Neuronal stem cell (in vitro differentiated cells): Measurements from ENCODE around the gene KIRREL1.
A peak's percentile ranks its signal among the peaks of the same experiment; 100 is the strongest.

Experiments
- DNase-seq: peaks from one replicate; pipeline ENCODE4 v3.0.0-alpha.2; 2013; ENCODE audit warnings: low spot score
- H2AFZ ChIP-seq: one replicate; pipeline ENCODE4 v1.6.1; 2013; ENCODE audit warnings: mild to moderate bottlenecking, low read length, inconsistent platforms
- H2AK5ac ChIP-seq: 2 replicates; pipeline ENCODE4 v1.6.1; 2013; ENCODE audit warnings: low read depth, mild to moderate bottlenecking, inconsistent platforms, low read length, moderate library complexity, mixed read lengths
- H2BK120ac ChIP-seq: 2 replicates; pipeline ENCODE4 v1.6.1; 2013; ENCODE audit warnings: low read depth, mild to moderate bottlenecking, inconsistent platforms, low read length, moderate library complexity, mixed read lengths
- H2BK12ac ChIP-seq: one replicate; pipeline ENCODE4 v1.6.1; 2013; ENCODE audit warnings: low read length, inconsistent platforms
- H2BK15ac ChIP-seq: 2 replicates; pipeline ENCODE4 v1.6.1; 2013; ENCODE audit warnings: mild to moderate bottlenecking, low read length, inconsistent platforms, mixed read lengths
- H2BK5ac ChIP-seq: one replicate; pipeline ENCODE4 v1.6.1; 2013; ENCODE audit warnings: inconsistent platforms, mild to moderate bottlenecking, low read length, moderate library complexity
- H3K14ac ChIP-seq: one replicate; pipeline ENCODE4 v1.6.1; 2013; ENCODE audit warnings: low read length, inconsistent platforms
- H3K18ac ChIP-seq: 2 replicates; pipeline ENCODE4 v1.6.1; 2013; ENCODE audit warnings: low read length, inconsistent platforms
- H3K23ac ChIP-seq: 2 replicates; pipeline ENCODE4 v1.6.1; 2013; ENCODE audit warnings: low read depth, mild to moderate bottlenecking, mixed read lengths, low read length, inconsistent platforms; ENCODE audit not compliant: poor library complexity
- H3K27ac ChIP-seq: replicated peaks from 3 replicates; pipeline ENCODE4 v1.5.1; 2013; ENCODE audit warnings: low read length, inconsistent platforms
- H3K27me3 ChIP-seq, 3 experiments: 2 replicates each; pipeline ENCODE4 v1.6.1; 2013; ENCODE audit warnings: low read length in 3 of 3, mild to moderate bottlenecking in 2 of 3, inconsistent platforms in 1 of 3, low read depth in 1 of 3, mixed read lengths in 1 of 3, moderate library complexity in 1 of 3; ENCODE audit not compliant: control insufficient read depth in 3 of 3, insufficient read depth in 3 of 3
- H3K36me3 ChIP-seq, 2 donors: replicated peaks in 1 of 2; 2 replicates each; pipeline ENCODE4 v1.6.1; 2013; ENCODE audit warnings: low read length in 2 of 2; ENCODE audit not compliant: control insufficient read depth in 2 of 2, insufficient read depth in 2 of 2
- H3K4ac ChIP-seq: 2 replicates; pipeline ENCODE4 v1.6.1; 2013; ENCODE audit warnings: inconsistent platforms, mild to moderate bottlenecking, low read length, moderate library complexity
- H3K4me1 ChIP-seq, 2 donors: 1 replicate in 1 of 2; 2 replicates in 1 of 2; pipeline ENCODE4 v1.6.1; 2013; ENCODE audit warnings: low read length in 2 of 2, low read depth in 1 of 2; ENCODE audit not compliant: control insufficient read depth in 2 of 2, insufficient read depth in 1 of 2
- H3K4me2 ChIP-seq: one replicate; pipeline ENCODE4 v1.6.1; 2013; ENCODE audit warnings: mild to moderate bottlenecking, low read length, inconsistent platforms; ENCODE audit not compliant: insufficient read depth, poor library complexity, severe bottlenecking
- H3K4me3 ChIP-seq, 2 donors: 2 replicates each; pipeline ENCODE4 v1.5.1; 2013; ENCODE audit warnings: low read length in 2 of 2, mild to moderate bottlenecking in 2 of 2, inconsistent platforms in 1 of 2, moderate library complexity in 1 of 2
- H3K79me1 ChIP-seq: one replicate; pipeline ENCODE4 v1.6.1; 2013; ENCODE audit warnings: low read depth, mild to moderate bottlenecking, inconsistent platforms, low read length, moderate library complexity
- H3K9ac ChIP-seq: one replicate; pipeline ENCODE4 v1.6.1; 2013; ENCODE audit warnings: mild to moderate bottlenecking, low read depth, low read length, inconsistent platforms; ENCODE audit not compliant: poor library complexity
- H3K9me3 ChIP-seq, 2 donors: replicated peaks in 1 of 2; 2 replicates each; pipeline versions ENCODE3 to v1.6.1; 2013; ENCODE audit warnings: low read length in 2 of 2, mild to moderate bottlenecking in 2 of 2, inconsistent platforms in 1 of 2, low read depth in 1 of 2, mixed read lengths in 1 of 2, moderate library complexity in 1 of 2; ENCODE audit not compliant: control insufficient read depth in 2 of 2, insufficient read depth in 1 of 2
- H4K8ac ChIP-seq: one replicate; pipeline ENCODE4 v1.6.1; 2013; ENCODE audit warnings: low read depth, mild to moderate bottlenecking, inconsistent platforms, low read length, moderate library complexity
- H4K91ac ChIP-seq: one replicate; pipeline ENCODE4 v1.6.1; 2013; ENCODE audit warnings: low read length, low read depth, mild to moderate bottlenecking, inconsistent platforms; ENCODE audit not compliant: poor library complexity
- WGBS, 2 donors: extraction: QIAGEN DNeasy Blood & Tissue Kit; methylation state at CpG; one replicate each; pipeline ENCODE4 v1.1.7; 2013; ENCODE audit warnings: missing lambda C conversion rate in 2 of 2, mixed read lengths in 1 of 2; ENCODE audit not compliant: insufficient read length in 2 of 2, insufficient replicate concordance in 1 of 2; ENCODE audit errors: extremely low coverage in 2 of 2; 5-methylcytosine and 5-hydroxymethylcytosine counted together

Gene KIRREL1

DNA sequence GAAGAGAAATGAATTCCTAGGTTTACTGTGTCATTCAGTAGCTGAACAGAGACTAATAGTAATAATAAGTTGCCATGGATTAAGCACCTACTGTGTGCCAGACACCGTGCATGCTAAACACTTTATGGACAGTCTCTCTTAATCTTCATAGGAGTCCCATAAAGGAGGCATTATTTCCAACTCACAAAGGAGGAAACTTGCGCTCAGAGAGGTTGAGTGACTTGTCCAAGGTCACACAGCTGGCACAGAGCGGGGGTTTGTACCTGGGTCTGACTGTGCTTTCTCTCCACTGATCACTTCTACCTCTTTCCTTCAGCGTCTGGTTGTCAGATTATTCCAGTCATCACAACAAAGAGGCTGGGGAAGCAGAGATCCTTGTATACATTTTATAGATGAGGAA lies 91.3 kb downstream of the KIRREL1 start:
- Histone ChIP-seq H3K14ac (no peak overlapping the region), H2AFZ (no peak overlapping the region), H3K4ac (no peak overlapping the region), H4K8ac (no peak overlapping the region), H3K4me2 (no peak overlapping the region), H4K91ac (no peak overlapping the region), H2BK12ac (no peak overlapping the region), H3K9ac (no peak overlapping the region), H3K23ac (no peak overlapping the region), H3K4me1 (peaks cover 0 to 3% of the 10 kb centered on the region in 2 donors), H2BK120ac (no peak overlapping the region), H3K36me3 (peaks cover 69 to 93% of the 10 kb centered on the region in 2 donors), H3K4me3 (no peak overlapping the region), H3K9me3 (no peaks in the 10 kb centered on the region), H2AK5ac (no peak overlapping the region), H3K27me3 (no peaks in the 10 kb centered on the region), H3K79me1 (peaks cover 4% of the 10 kb centered on the region), H2BK5ac (no peak overlapping the region), H3K18ac (no peak overlapping the region), H2BK15ac (no peak overlapping the region), H3K27ac (no peak overlapping the region)
- WGBS, 2 donors, result no CpG with 5 or more reads among the region's 4 CpGs
- DNase-seq, result no peak

DNA sequence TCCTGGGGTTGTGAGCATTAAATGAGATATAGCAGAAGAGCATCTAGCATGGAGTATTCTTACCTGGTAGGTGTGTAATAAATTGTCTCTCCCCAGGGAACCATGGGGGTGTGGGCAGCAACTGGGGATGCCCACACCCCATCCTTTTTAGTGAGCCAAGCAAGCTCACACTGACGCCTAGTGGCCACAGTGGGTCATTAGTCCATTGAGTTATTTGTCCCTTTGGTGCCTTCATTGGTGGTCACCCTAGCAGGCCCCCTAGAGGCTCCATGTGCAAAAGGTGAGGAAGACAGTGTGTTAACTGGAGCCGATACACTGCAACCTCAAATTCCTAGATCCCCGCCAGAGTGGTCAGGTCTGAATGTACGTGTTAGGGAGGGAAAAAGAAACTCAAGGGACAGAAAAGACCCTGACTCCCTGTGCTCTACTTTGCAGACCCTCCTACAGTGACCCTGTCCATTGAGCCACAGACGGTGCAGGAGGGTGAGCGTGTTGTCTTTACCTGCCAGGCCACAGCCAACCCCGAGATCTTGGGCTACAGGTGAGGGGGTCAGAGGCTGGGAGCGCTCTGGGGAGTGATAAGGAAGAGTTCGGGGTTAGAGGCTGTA lies 94.0 kb downstream of the KIRREL1 start:
- H3K79me1 ChIP-seq, result peaks cover 4% of the 10 kb centered on the region
- H2BK120ac ChIP-seq, result no peak overlapping the region
- WGBS, 2 donors, result no CpG with 5 or more reads among the region's 9 CpGs

DNA sequence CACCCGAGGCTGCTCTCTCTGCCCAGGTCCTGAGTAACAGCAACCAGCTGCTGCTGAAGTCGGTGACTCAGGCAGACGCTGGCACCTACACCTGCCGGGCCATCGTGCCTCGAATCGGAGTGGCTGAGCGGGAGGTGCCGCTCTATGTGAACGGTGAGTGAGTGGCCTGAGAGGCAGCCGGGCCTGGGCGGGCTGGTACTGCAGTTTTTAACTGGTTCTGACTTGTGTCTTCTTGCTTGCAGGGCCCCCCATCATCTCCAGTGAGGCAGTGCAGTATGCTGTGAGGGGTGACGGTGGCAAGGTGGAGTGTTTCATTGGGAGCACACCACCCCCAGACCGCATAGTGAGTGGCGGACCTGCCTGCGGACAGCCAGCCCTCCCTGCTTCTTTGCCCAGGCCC lies 96.0 kb downstream of the KIRREL1 start:
- Histone ChIP-seq H3K79me1 (peaks cover 4% of the 10 kb centered on the region), H3K9ac (no peak overlapping the region), H3K4me1 (peaks cover 0 to 3% of the 10 kb centered on the region in 2 donors), H2BK15ac (no peak overlapping the region), H3K27ac (no peak overlapping the region), H3K4me3 (no peak overlapping the region), H4K8ac (no peak overlapping the region), H3K36me3 (peaks cover 78 to 94% of the 10 kb centered on the region in 2 donors), H3K9me3 (no peaks in the 10 kb centered on the region), H3K23ac (no peak overlapping the region), H2BK120ac (no peak overlapping the region), H3K18ac (no peak overlapping the region), H4K91ac (no peak overlapping the region), H2BK5ac (peak overlapping the region; percentile 60), H3K4me2 (no peak overlapping the region), H3K14ac (no peak overlapping the region), H2AFZ (no peak overlapping the region), H2AK5ac (no peak overlapping the region), H3K27me3 (no peaks in the 10 kb centered on the region), H2BK12ac (no peak overlapping the region), H3K4ac (no peak overlapping the region)
- no peak for DNase-seq
- no CpG with 5 or more reads among the region's 16 CpGs for WGBS, 2 donors

More for the DNA sequence above, 94.0 kb downstream of the KIRREL1 start:
- Histone ChIP-seq H3K14ac (peak overlapping the region; percentile 3), H3K36me3 (peaks cover 70 to 91% of the 10 kb centered on the region in 2 donors), H2AK5ac (peak overlapping the region; percentile 53), H3K4me1 (peaks cover 0 to 3% of the 10 kb centered on the region in 2 donors), H3K27ac (no peak overlapping the region), H2BK15ac (no peak overlapping the region), H3K18ac (peak overlapping the region; percentile 29), H3K4me2 (no peak overlapping the region), H3K27me3 (no peaks in the 10 kb centered on the region), H3K9me3 (no peaks in the 10 kb centered on the region), H4K8ac (no peak overlapping the region), H3K9ac (peak overlapping the region; percentile 32), H3K23ac (no peak overlapping the region), H3K4ac (no peak overlapping the region), H2BK5ac (peak overlapping the region; percentile 42), H4K91ac (no peak overlapping the region), H2AFZ (no peak overlapping the region), H2BK12ac (no peak overlapping the region), H3K4me3 (no peak overlapping the region)
- peak; percentile 80 for DNase-seq

DNA sequence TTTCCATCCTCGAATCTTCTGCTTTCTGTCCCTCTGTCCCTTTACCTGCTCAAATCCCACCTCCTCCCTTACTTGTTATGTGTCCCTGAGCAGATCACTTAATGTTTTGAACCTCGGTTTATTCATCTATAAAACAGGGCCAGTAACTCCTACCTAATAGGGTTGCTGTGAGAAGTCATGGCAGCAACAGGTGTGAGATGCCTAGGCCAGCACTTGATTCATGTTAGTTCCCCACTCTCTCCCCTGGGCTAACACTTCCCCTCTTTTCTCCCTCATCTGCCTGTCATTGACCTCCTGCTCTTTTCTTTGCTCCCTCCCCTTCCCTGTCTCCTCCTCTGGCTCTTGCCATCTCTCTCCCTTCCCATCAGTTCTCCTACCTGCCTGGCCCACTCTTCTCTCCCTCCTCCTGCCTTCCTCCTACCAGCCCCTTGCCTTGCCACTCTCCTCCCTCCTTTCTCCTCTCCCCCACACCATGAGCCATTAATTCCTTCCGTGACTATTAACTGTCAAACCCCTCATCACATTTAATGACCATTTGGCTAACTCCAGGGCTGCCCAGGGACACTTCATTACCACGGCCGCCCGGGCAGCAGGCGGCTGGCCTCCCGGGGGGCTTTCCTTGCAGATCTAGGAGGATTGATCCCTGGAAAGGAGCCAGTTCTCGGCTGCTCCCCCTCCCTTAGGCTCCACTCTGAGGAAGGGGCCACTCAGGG lies 96.6 kb downstream of the KIRREL1 start:
- DNase-seq, result no peak
- Histone ChIP-seq H3K14ac (no peak overlapping the region), H3K27ac (no peak overlapping the region), H3K27me3 (no peaks in the 10 kb centered on the region), H2AK5ac (no peak overlapping the region), H3K4me2 (no peak overlapping the region), H3K23ac (no peak overlapping the region), H3K4me1 (peaks cover 0 to 3% of the 10 kb centered on the region in 2 donors), H2AFZ (no peak overlapping the region), H4K91ac (no peak overlapping the region), H3K9me3 (no peaks in the 10 kb centered on the region), H3K36me3 (peaks cover 76 to 94% of the 10 kb centered on the region in 2 donors), H3K4ac (no peak overlapping the region), H3K79me1 (peaks cover 4% of the 10 kb centered on the region), H2BK5ac (peak overlapping the region; percentile 60), H4K8ac (no peak overlapping the region), H3K18ac (no peak overlapping the region), H2BK15ac (no peak overlapping the region), H3K9ac (no peak overlapping the region), H2BK12ac (no peak overlapping the region), H3K4me3 (no peak overlapping the region), H2BK120ac (no peak overlapping the region)
- no CpG with 5 or more reads among the region's 9 CpGs for WGBS, 2 donors
